VCaP (cell line): ENCODE data around the gene LCNL1.
A peak's percentile ranks its signal among the peaks of the same experiment; 100 is the strongest.

ENCODE experiments used
- H3K27ac ChIP-seq: fragments of 450-650 bp; 2 replicates; pipeline ENCODE4 v1.5.1; 2017
- TF ChIP-seq, protein P1 (sequence below): fragments of 450-650 bp; conservative IDR thresholded peaks from 2 replicates; pipeline ENCODE4 v1.5.1; 2017; ENCODE audit warnings: mild to moderate bottlenecking, moderate library complexity

Gene LCNL1

DNA sequence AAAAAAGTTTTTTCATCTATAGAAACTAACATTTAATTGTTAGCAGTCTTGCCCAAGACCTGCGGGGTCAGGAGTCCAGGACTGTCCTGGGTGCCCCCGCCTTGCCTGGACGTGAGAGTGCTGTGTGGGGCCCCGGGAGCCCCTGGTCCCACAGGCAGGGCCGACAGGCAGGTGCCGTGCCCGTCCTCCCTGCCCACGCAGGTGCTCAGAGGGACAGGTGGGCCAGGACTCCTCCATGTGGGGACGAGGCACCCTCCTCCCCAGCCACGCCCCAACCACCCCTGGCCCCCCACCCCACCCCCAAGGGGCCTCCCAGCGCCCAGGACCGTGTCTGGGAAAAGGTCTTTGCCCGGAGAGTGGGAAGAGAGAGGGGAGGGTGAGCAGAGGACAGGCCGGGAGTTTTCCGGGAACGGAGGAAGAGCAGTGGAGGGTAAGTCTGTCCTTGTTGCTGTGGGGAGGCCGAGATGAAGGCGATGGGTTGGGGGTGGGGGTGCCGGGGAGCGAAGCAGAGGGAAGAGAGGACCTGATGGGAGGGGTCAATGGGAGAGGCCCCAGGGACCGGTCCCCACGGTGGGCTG lies 33.5 kb upstream of the LCNL1 start:
- TF ChIP-seq, protein P1, sequence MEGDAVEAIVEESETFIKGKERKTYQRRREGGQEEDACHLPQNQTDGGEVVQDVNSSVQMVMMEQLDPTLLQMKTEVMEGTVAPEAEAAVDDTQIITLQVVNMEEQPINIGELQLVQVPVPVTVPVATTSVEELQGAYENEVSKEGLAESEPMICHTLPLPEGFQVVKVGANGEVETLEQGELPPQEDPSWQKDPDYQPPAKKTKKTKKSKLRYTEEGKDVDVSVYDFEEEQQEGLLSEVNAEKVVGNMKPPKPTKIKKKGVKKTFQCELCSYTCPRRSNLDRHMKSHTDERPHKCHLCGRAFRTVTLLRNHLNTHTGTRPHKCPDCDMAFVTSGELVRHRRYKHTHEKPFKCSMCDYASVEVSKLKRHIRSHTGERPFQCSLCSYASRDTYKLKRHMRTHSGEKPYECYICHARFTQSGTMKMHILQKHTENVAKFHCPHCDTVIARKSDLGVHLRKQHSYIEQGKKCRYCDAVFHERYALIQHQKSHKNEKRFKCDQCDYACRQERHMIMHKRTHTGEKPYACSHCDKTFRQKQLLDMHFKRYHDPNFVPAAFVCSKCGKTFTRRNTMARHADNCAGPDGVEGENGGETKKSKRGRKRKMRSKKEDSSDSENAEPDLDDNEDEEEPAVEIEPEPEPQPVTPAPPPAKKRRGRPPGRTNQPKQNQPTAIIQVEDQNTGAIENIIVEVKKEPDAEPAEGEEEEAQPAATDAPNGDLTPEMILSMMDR, result no peak
- peak overlapping the region; percentile 97 for H3K27ac ChIP-seq

DNA sequence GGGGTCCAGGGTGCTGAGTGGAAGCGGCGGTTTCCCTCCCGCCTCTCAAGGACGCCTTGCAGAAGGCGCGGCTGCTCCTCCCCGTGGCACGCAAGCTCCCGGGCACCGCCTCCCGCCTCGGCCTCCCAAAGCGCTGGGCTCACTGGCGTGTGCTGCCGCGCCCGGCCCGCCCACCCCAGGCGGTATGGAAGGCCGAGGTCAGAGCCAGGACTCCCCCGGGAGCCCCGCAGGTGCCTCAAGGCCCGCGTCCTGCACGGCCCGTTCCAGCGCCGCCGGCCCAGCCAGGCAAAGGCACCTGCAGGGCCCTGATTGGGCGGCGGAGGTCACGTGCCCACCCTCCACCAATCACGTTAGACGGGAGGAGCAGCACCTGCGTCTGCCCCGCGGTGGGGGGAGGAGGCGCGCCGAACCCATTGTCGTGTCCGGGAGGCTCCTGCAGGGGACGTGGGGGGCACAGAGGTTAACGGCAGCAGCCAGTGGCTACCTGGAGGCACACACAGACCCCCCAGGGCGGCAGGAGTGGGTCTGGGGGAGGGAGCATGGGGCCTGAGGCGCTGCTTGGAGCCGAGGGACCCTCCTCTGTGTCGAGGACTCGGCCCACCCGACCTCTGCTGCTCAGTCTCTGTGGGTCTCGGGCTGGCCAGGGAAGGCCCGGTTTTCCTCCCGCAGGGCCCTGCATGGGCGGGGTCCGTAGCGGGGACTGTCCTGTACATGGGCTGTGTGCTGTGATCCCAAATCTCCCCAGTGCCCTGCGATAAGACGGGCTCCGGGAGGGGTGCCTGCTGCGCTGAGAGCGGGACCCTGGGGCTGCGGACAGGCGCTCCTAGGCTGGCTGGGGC lies 32.8 kb upstream of the LCNL1 start:
- TF ChIP-seq, protein P1, result peak; percentile 29
- peak overlapping the region; percentile 97 for H3K27ac ChIP-seq

DNA sequence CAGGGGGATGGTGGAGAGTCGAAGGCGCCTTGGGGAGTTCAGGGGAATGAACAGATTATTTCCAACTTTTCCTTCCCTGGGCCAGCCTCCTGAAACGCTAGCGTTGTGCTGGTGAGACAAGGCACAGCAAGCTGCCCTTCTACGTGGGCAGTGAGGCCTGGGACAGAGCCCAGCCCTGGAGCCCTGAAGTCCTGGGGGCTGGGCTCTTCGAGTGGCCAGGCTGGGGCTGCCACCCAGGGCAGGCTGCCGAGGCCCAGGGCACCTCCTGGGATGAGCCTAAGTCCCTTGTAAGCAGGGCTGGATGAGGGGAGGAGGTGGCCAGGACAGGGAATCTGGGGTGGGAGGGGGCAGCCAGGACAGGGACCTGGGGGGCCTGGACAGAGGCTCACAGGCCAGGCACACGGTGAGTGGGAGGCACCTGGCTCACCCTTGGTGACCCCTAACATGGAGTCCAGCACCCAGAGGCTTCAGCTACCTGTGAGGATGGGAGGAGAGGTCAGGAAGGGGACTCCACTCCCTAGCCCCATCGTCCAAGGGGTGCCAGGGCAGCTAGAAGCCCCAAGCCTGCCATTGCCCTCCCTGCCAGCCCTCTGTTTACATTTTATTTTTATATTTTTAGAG lies 32.0 kb upstream of the LCNL1 start:
- TF ChIP-seq, protein P1, result no peak
- peak overlapping the region; percentile 97 for H3K27ac ChIP-seq

GRCh38 chr9:136951541-136952320 lies 31.1 kb upstream of the LCNL1 start, which contains the start of gene LCN12:
Gene LCN12 (plus strand): TSS chr9:136952273. CDS start chr9:136952328, 55 bp downstream.
- TF ChIP-seq, protein P1, result no peak
- H3K27ac ChIP-seq, result peak within 1 kb of the TSS; percentile 97

- peak overlapping the region; percentile 97; the same call in 1 of the 2 replicates for H3K27ac ChIP-seq
- TF ChIP-seq, protein P1, result no peak
Observed at GRCh38 chr9:136952321-136952850, 30.4 kb upstream of the LCNL1 start.

DNA sequence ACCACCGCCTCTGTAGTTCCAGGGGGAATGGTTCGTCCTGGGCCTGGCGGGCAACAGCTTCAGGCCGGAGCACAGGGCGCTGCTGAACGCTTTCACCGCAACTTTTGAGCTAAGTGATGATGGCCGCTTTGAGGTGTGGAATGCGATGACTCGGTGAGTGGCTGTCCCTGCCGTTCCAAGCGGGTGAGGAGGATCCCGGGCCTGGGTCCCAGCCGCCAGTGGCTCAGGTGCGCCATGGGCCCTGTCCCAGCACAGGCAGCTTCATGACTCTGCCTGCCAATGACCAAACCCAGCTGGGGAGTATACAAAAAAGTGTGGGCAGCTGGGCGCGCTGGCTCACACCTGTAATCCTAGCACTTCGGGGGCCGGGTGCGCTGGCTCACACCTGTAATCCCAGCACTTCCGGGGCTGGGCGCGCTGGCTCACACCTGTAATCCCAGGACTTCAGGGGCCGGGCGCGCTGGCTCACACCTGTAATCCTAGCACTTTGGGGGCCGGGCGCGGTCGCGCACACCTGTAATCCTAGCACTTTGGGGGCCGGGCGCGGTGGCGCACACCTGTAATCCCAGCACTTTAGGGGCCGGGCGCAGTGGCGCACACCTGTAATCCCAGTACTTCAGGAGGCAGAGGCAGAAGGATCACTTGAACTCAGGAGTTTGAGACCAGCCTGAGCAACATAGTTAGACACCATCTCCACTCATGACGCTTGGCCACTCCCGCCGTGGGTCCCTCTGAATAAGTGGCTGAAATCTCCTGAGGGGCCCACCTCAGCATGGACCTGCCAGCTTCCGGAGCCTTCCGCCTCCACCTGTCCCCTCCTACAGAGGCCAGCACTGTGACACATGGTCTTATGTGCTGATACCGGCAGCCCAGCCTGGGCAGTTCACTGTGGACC lies 29.7 kb upstream of the LCNL1 start:
- TF ChIP-seq, protein P1, result no peak
- H3K27ac ChIP-seq, result no peak overlapping the region
